ENCODE measurements around the gene SPATC1L.

SPATC1L gene

GRCh38 chr21:46128106-46128932 lies 55.9 kb downstream of the SPATC1L start:
- DNase-seq: no peak
- in situ Hi-C loops (cut with HindIII; ENCODE audit: low pct_ligation_motif_present, low pct_unique_long_range_greater_than_20kb, low sequenced_read_pairs): no loop called here

GRCh38 chr21:46127239-46128105 lies 56.8 kb downstream of the SPATC1L start:
- in situ Hi-C loops (cut with HindIII; ENCODE audit: low pct_ligation_motif_present, low pct_unique_long_range_greater_than_20kb, low sequenced_read_pairs): no loop called here
- DNase-seq: no peak

GRCh38 chr21:46126309-46127238 lies 57.7 kb downstream of the SPATC1L start:
- no peak for DNase-seq
- in situ Hi-C loops (cut with HindIII; ENCODE audit: low pct_ligation_motif_present, low pct_unique_long_range_greater_than_20kb, low sequenced_read_pairs): no loop called here

GRCh38 chr21:46125846-46126301 lies 58.4 kb downstream of the SPATC1L start:
- in situ Hi-C loops (cut with HindIII; ENCODE audit: low pct_ligation_motif_present, low pct_unique_long_range_greater_than_20kb, low sequenced_read_pairs): no loop called here
- DNase-seq: no peak

- in situ Hi-C loops (cut with HindIII; ENCODE audit: low pct_ligation_motif_present, low pct_unique_long_range_greater_than_20kb, low sequenced_read_pairs): no loop called here
These were observed 59.1 kb downstream of the SPATC1L start for GRCh38 chr21:46124926-46125845.

GRCh38 chr21:46124083-46124925 lies 60.0 kb downstream of the SPATC1L start:
- DNase-seq: no peak
- in situ Hi-C loops (cut with HindIII; ENCODE audit: low pct_ligation_motif_present, low pct_unique_long_range_greater_than_20kb, low sequenced_read_pairs): no loop called here

More at GRCh38 chr21:46124926-46125845, 59.1 kb downstream of the SPATC1L start:
- no peak for DNase-seq

- in situ Hi-C loops (cut with HindIII; ENCODE audit: low pct_ligation_motif_present, low pct_unique_long_range_greater_than_20kb, low sequenced_read_pairs): no loop called here
- no peak for DNase-seq
These were observed 61.2 kb downstream of the SPATC1L start for GRCh38 chr21:46122758-46123683.

GRCh38 chr21:46122237-46122671 lies 62.0 kb downstream of the SPATC1L start:
- DNase-seq: no peak
- in situ Hi-C loops (cut with HindIII; ENCODE audit: low pct_ligation_motif_present, low pct_unique_long_range_greater_than_20kb, low sequenced_read_pairs): no loop called here

- DNase-seq: no peak
- in situ Hi-C loops (cut with HindIII; ENCODE audit: low pct_ligation_motif_present, low pct_unique_long_range_greater_than_20kb, low sequenced_read_pairs): no loop called here
These were observed 62.7 kb downstream of the SPATC1L start for GRCh38 chr21:46121286-46122221.

- no peak for DNase-seq
- in situ Hi-C loops (cut with HindIII; ENCODE audit: low pct_ligation_motif_present, low pct_unique_long_range_greater_than_20kb, low sequenced_read_pairs): no loop called here
These were observed 63.7 kb downstream of the SPATC1L start for GRCh38 chr21:46120301-46121285.

GRCh38 chr21:46119637-46120271 lies 64.5 kb downstream of the SPATC1L start:
- no peak for DNase-seq
- in situ Hi-C loops (cut with HindIII; ENCODE audit: low pct_ligation_motif_present, low pct_unique_long_range_greater_than_20kb, low sequenced_read_pairs): no loop called here

GRCh38 chr21:46119144-46119636 lies 65.1 kb downstream of the SPATC1L start:
- in situ Hi-C loops (cut with HindIII; ENCODE audit: low pct_ligation_motif_present, low pct_unique_long_range_greater_than_20kb, low sequenced_read_pairs): no loop called here
- DNase-seq: no peak
